Keratinocyte (primary cell): ENCODE measurements around the gene DIS3L2. TPM values are rescaled to one million over a fixed set of nuclear protein-coding genes. Genes with fewer than 3 reads are reported as not detected.
"Not testable (repeated sequence)": the region's sequence is repeated elsewhere in the genome, so short reads cannot be mapped to it uniquely, and the experiment has no call there.

Experiments used
- DNase-seq: peaks from one replicate; pipeline ENCODE4 v3.0.0-alpha.2; 2011; ENCODE audit warnings: low read depth, missing footprints, low spot score
- FAIRE-seq: peaks from 2 replicates; lab custom pipeline; 2011; peaks lifted over from hg19 to GRCh38; lab: Jason Lieb, UNC
- H2AFZ ChIP-seq: 2 replicates; pipeline ENCODE4 v1.6.0; 2012; ENCODE audit warnings: low read length, control low read depth, inconsistent platforms; ENCODE audit not compliant: control insufficient read depth
- H3K27ac ChIP-seq: 2 replicates; pipeline ENCODE4 v1.5.1; 2011; ENCODE audit warnings: low read length; ENCODE audit not compliant: control insufficient read depth, insufficient read depth
- H3K27me3 ChIP-seq: 3 replicates; pipeline ENCODE4 v1.6.0; 2011; ENCODE audit warnings: low read length; ENCODE audit not compliant: control insufficient read depth, insufficient read depth; ENCODE audit errors: extremely low read depth
- H3K36me3 ChIP-seq, 2 experiments: 2 replicates in 1 of 2; 3 replicates in 1 of 2; pipeline ENCODE4 v1.5.1; 2011; ENCODE audit warnings: low read length in 2 of 2, mild to moderate bottlenecking in 1 of 2; ENCODE audit not compliant: control insufficient read depth in 2 of 2, insufficient read depth in 2 of 2; ENCODE audit errors: extremely low read depth in 1 of 2
- H3K4me1 ChIP-seq: 3 replicates; pipeline ENCODE4 v1.5.1; 2011; ENCODE audit warnings: low read length; ENCODE audit not compliant: control insufficient read depth, insufficient read depth; ENCODE audit errors: extremely low read depth
- H3K4me2 ChIP-seq: 3 replicates; pipeline ENCODE4 v1.6.0; 2011; ENCODE audit warnings: low read depth, low read length; ENCODE audit not compliant: control insufficient read depth, insufficient read depth; ENCODE audit errors: extremely low read depth
- H3K4me3 ChIP-seq, 3 experiments: fragments of 200-600 bp in 1 of 3; sonication (generic) in 1 of 3; 2 replicates in 2 of 3; 3 replicates in 1 of 3; pipeline ENCODE4 v1.5.1; 2011 to 2016; ENCODE audit warnings: low read length in 3 of 3, mild to moderate bottlenecking in 3 of 3, control low read depth in 2 of 3, inconsistent platforms in 1 of 3, low read depth in 1 of 3, mixed read lengths in 1 of 3, mixed run types in 1 of 3, moderate library complexity in 1 of 3; ENCODE audit not compliant: control insufficient read depth in 2 of 3, insufficient read depth in 2 of 3; ENCODE audit errors: extremely low read depth in 1 of 3
- H3K79me2 ChIP-seq: 2 replicates; pipeline ENCODE4 v1.6.0; 2012; ENCODE audit warnings: low read length; ENCODE audit not compliant: control insufficient read depth, insufficient read depth
- H3K9ac ChIP-seq: 3 replicates; pipeline ENCODE4 v1.6.0; 2011; ENCODE audit warnings: low read length; ENCODE audit not compliant: control insufficient read depth, insufficient read depth; ENCODE audit errors: extremely low read depth
- H3K9me1 ChIP-seq: 3 replicates; pipeline ENCODE4 v1.6.0; 2011; ENCODE audit warnings: low read length; ENCODE audit not compliant: control insufficient read depth, insufficient read depth; ENCODE audit errors: extremely low read depth
- H3K9me3 ChIP-seq: 2 replicates; pipeline ENCODE4 v1.5.1; 2012; ENCODE audit warnings: low read depth, low read length; ENCODE audit not compliant: control insufficient read depth
- H4K20me1 ChIP-seq: 3 replicates; pipeline ENCODE4 v1.6.0; 2011; ENCODE audit warnings: low read length; ENCODE audit not compliant: control insufficient read depth, insufficient read depth; ENCODE audit errors: extremely low read depth
- CTCF ChIP-seq, 3 experiments: IDR thresholded peaks in 1 of 3; conservative IDR thresholded peaks in 1 of 3; optimal IDR thresholded peaks in 1 of 3; 2 replicates in 2 of 3; 3 replicates in 1 of 3; pipeline versions ENCODE3 to v1.5.1; 2011; ENCODE audit warnings: low read length in 3 of 3, mild to moderate bottlenecking in 3 of 3, moderate library complexity in 2 of 3, control low read depth in 1 of 3, inconsistent platforms in 1 of 3; ENCODE audit not compliant: insufficient read depth in 2 of 3; ENCODE audit errors: extremely low read depth in 1 of 3
- EZH2 ChIP-seq: IDR thresholded peaks from one replicate; pipeline ENCODE4 v1.6.1; 2012; ENCODE audit warnings: inconsistent platforms, mild to moderate bottlenecking, low read length, moderate library complexity
- dilution Hi-C: fragments of 300-500 bp; cut with MboI; formaldehyde crosslinking; loops from one replicate; pipeline ENCODE4 v1.7.0; 2020; ENCODE audit warnings: low sequenced_read_pairs; ENCODE audit not compliant: extremely low pct_ligation_motif_present
- polyA plus RNA-seq, 5 experiments: library from polyadenylated mRNA; depleted of rRNA in 3 of 5; stranded (reverse) in 3 of 5; stranded (forward) in 1 of 5; unstranded in 1 of 5; fragments of >200 nt; gene quantifications; 1 replicate in 1 of 5; 2 replicates in 3 of 5; 3 replicates in 1 of 5; pipeline versions ENCODE4 v1.2.1 to v1.2.3, GENCODE V29; 2011 to 2012; ENCODE audit warnings: missing spikeins in 2 of 5, low read depth in 1 of 5, low replicate concordance in 1 of 5

DIS3L2 gene
- polyA plus RNA-seq, 1 donor (not counting 4 experiments of a cell fraction or from before 2014, with no cell fraction given), result 8.6 TPM

DNA sequence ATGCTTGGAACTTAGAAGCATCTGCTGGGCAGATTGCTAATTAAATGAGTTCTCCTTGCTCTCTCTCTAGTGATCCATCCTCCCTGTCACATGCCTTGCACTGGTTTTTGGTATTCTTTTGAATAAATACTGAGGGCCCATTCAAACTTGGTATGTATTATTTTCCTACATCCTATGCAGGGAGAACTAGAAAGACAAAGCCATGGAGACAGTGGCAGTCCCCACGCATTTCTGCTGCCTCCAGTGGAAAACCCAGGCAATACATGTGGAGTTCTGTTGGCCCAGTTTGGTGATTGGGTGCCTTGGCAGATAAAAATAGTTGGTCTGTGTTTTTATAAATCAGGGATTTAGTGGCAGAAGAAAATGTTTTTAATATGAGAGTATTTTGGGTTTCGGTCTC lies 68.7 kb downstream of the DIS3L2 start:
- FAIRE-seq, result peak; percentile 26

DNA sequence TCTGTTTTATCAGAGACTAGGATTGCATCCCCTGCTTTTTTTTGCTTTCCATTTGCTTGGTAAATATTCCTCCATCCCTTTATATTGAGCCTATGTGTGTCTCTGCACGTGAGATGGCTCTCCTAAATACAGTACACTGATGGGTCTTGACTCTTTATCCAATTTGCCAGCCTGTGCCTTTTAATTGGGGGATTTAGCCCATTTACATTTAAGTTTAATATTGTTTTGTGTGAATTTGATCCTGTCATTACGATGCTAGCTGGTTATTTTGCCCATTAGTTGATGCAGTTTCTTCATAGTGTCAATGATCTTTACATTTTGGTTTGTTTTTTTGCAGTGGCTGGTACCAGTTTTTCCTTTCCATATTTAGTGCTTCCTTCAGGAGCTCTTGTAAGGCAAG lies 73.8 kb downstream of the DIS3L2 start:
- H3K79me2 ChIP-seq, dilution Hi-C loops, H3K27me3 ChIP-seq, FAIRE-seq, H3K4me2 ChIP-seq, H4K20me1 ChIP-seq, H3K27ac ChIP-seq, H3K4me3 ChIP-seq, H3K9me3 ChIP-seq, DNase-seq, H3K4me1 ChIP-seq, H3K9ac ChIP-seq, H3K36me3 ChIP-seq, H2AFZ ChIP-seq, H3K9me1 ChIP-seq: not testable (repeated sequence)

More for the DNA sequence above, 68.7 kb downstream of the DIS3L2 start:
- DNase-seq, result no peak
- TF ChIP-seq CTCF (optimal IDR thresholded peaks at IDR 0.05 in 1 of 3, IDR thresholded peaks at IDR 0.05 in 1 of 3, conservative IDR thresholded peaks at IDR 0.05 in 1 of 3; ENCODE audit: extremely low read depth in 1 of 3, insufficient read depth in 2 of 3, low read length in 3 of 3) (peak; percentile 32 to 43 (median 39)), EZH2 (no peak)
- Histone ChIP-seq H3K79me2 (no peaks in the 10 kb centered on the region), H2AFZ (no peak overlapping the region), H3K4me3 (no peak overlapping the region), H3K27ac (no peak overlapping the region), H3K27me3 (no peaks in the 10 kb centered on the region), H3K4me1 (no peaks in the 10 kb centered on the region), H3K9ac (no peak overlapping the region), H3K9me1 (no peaks in the 10 kb centered on the region), H3K9me3 (no peaks in the 10 kb centered on the region), H3K36me3 (peaks cover 5% of the 10 kb centered on the region in 2 experiments), H3K4me2 (no peak overlapping the region), H4K20me1 (no peaks in the 10 kb centered on the region)
- dilution Hi-C loops, result no loop called here

GRCh38 chr2:232036876-232037275 lies 75.4 kb downstream of the DIS3L2 start:
- H3K9me1 ChIP-seq, H3K9ac ChIP-seq, FAIRE-seq, H3K4me3 ChIP-seq, H3K9me3 ChIP-seq, H3K4me1 ChIP-seq, H3K79me2 ChIP-seq, H3K27ac ChIP-seq, H2AFZ ChIP-seq, H3K27me3 ChIP-seq, H3K4me2 ChIP-seq, dilution Hi-C loops, H3K36me3 ChIP-seq, H4K20me1 ChIP-seq, DNase-seq: not testable (repeated sequence)
